ENCODE data around the gene SERPINA9. TPM values are rescaled to one million over a fixed set of nuclear protein-coding genes. Genes with fewer than 3 reads are reported as not detected.

SERPINA9 gene, protein sequence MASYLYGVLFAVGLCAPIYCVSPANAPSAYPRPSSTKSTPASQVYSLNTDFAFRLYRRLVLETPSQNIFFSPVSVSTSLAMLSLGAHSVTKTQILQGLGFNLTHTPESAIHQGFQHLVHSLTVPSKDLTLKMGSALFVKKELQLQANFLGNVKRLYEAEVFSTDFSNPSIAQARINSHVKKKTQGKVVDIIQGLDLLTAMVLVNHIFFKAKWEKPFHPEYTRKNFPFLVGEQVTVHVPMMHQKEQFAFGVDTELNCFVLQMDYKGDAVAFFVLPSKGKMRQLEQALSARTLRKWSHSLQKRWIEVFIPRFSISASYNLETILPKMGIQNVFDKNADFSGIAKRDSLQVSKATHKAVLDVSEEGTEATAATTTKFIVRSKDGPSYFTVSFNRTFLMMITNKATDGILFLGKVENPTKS
- under 1 TPM in 1 of 4 donors, not detected in 3; 0.80 TPM for total RNA-seq

DNA sequence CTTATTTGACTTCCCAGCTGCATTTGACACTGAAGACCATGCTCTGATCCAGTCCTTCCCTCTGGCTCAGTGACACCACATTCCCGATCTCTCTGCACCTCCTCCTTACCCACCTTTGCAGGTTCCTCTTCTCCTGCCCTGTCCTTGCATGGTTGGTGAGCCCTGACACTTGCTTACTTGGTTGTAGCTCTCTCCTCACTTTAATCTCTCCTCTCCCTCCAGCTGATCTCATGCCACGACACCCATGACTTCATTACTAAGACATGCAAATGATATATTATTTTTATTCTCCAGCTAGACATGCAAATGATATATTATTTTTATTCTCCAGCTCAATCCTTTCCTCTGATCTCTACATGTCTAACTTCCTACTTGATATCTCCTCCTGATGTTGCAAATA lies at the start of gene SERPINA9:
TSS of gene SERPINA9 (minus strand) at position 175 of the 400 bp plus-strand sequence. CDS start 6,357 bp downstream, outside the sequence.
- Histone ChIP-seq H3K27ac (no peak within 1 kb of the TSS), H3K36me3 (no peaks in the 10 kb centered on the region), H3K9me3 (peaks cover 0 to 3% (median 0%) of the 10 kb centered on the region in 4 donors), H3K27me3 (no peaks in the 10 kb centered on the region), H3K4me3 (no peak within 1 kb of the TSS), H3K4me1 (no peaks in the 10 kb centered on the region)
- peak in 1 of 3 donors; percentile 9 for DNase-seq
- TF ChIP-seq, protein P1, sequence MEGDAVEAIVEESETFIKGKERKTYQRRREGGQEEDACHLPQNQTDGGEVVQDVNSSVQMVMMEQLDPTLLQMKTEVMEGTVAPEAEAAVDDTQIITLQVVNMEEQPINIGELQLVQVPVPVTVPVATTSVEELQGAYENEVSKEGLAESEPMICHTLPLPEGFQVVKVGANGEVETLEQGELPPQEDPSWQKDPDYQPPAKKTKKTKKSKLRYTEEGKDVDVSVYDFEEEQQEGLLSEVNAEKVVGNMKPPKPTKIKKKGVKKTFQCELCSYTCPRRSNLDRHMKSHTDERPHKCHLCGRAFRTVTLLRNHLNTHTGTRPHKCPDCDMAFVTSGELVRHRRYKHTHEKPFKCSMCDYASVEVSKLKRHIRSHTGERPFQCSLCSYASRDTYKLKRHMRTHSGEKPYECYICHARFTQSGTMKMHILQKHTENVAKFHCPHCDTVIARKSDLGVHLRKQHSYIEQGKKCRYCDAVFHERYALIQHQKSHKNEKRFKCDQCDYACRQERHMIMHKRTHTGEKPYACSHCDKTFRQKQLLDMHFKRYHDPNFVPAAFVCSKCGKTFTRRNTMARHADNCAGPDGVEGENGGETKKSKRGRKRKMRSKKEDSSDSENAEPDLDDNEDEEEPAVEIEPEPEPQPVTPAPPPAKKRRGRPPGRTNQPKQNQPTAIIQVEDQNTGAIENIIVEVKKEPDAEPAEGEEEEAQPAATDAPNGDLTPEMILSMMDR (IDR thresholded peaks at IDR 0.05), result no peak
- no peak for TF ChIP-seq POLR2A (IDR thresholded peaks at IDR 0.05)

DNA sequence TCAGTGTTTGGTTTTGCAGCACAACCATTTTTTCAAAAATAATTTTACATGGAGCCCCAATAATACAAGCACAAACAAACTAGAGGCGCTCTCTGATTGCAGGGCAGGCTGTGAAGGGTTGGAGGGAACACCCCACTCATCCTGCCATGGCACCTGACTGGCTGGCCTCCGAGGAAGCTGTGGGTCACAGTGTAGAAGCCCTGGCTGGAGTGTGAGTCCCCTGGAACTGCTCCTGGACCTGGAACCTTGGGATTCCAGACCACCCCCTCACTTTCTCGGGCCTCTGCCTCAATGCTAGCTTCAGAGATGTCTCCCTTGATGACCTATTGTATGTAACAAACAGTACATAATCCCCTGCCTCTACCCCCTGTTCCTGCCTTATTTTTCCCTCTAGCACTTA lies 48.1 kb upstream of the SERPINA9 start:
- DNase-seq, result no peak
- Histone ChIP-seq H3K36me3 (no peaks in the 10 kb centered on the region), H3K9me3 (no peaks in the 10 kb centered on the region), H3K27me3 (no peaks in the 10 kb centered on the region), H3K4me1 (no peaks in the 10 kb centered on the region), H3K4me3 (no peak overlapping the region), H3K27ac (no peak overlapping the region)
- TF ChIP-seq POLR2A (IDR thresholded peaks at IDR 0.05), result no peak
- TF ChIP-seq, protein P1 (IDR thresholded peaks at IDR 0.05), result no peak

DNA sequence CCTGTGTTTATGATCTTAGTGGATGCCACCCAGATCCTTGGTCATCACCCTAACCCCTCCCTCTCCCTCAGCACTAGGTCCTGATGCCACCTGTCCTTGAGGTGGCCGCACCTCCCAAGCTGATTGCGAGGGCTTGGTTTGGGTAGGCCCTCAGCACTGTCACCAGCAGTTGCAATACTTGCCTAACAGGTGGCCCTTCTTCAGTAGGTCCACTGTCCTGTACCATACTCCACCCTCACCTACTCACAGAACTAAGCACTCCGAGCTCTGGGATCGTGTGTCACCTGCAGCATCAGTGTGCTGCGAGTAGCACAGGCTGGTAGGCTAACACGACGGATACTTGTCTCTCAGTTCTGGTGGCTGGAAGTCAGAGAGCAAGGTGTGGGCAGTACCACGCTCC lies 47.3 kb upstream of the SERPINA9 start:
- Histone ChIP-seq H3K4me1 (no peaks in the 10 kb centered on the region), H3K27me3 (no peaks in the 10 kb centered on the region), H3K27ac (no peak overlapping the region), H3K36me3 (no peaks in the 10 kb centered on the region), H3K4me3 (no peak overlapping the region), H3K9me3 (no peaks in the 10 kb centered on the region)
- TF ChIP-seq, protein P1 (IDR thresholded peaks at IDR 0.05), result no peak
- no peak for TF ChIP-seq POLR2A (IDR thresholded peaks at IDR 0.05)
- DNase-seq, result no peak

DNA sequence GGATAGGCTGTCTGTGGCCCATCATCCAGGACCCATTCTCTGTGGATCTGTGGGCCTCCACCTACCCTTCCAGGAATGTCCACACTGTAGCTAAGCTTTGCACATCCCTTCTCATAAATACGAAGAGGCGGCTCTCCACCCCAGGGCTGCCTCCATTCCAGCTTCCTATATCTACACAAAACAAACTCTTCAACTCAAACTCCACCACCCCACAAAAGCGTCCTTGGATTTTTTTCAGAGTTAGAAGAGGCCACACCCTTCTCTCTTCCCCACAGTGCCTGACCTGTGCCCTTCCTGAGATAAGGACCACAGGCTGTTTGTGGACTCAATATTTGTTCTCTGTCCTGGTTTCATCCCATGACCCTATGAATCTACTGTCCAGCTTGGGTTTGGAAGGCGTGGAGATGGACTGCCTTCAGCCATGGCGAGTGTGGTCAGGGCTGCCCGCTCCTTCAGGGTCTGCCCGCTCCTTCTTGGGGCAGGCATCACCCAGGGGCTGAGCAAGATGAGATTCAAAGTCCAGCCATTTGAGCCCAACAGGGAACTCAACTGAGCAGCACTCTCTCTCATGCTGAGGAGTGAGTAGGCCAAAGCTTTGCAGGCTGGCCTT lies 46.2 kb upstream of the SERPINA9 start:
- Histone ChIP-seq H3K4me1 (no peaks in the 10 kb centered on the region), H3K36me3 (no peaks in the 10 kb centered on the region), H3K4me3 (no peak overlapping the region), H3K9me3 (no peaks in the 10 kb centered on the region), H3K27me3 (no peaks in the 10 kb centered on the region), H3K27ac (no peak overlapping the region)
- TF ChIP-seq, protein P1 (IDR thresholded peaks at IDR 0.05), result no peak
- TF ChIP-seq POLR2A (IDR thresholded peaks at IDR 0.05), result no peak
- no peak for DNase-seq

DNA sequence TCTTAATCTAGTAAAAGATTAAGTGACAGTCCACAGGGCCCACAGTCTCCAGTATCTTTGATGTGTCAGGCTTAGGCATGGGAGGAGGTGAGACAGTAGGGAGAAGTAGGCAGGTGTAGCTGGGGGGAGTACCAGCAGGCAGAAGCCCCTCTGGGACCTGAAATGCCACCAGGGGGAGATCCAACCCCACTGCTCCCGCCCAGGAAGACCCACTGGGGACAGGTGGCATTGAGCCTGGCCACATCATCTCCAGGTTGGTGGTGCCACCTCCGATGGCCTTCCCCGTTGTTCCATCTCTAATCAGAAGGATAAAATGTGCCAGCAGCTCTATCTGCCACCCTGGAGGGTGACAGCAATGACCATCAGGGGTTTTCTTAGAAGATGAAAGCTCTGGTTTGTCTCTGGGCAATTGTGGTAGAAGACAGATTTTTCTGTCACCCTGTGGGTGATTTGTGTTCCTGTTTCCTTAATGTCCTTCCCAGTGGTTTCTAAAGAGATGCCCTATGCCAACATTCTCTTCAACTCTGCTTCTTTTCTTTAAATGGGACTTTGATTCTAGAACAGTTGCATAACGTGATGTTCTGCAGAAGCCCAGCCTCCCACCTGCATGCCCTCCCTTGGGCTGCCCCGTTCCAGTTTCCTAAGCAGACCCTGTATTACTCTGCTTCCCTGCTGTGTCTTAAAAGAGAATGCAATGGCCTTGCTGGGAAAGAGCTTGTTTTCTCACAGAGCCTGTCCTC lies 45.5 kb upstream of the SERPINA9 start:
- Histone ChIP-seq H3K27ac (no peak overlapping the region), H3K9me3 (no peaks in the 10 kb centered on the region), H3K4me3 (no peak overlapping the region), H3K36me3 (no peaks in the 10 kb centered on the region), H3K27me3 (no peaks in the 10 kb centered on the region), H3K4me1 (no peaks in the 10 kb centered on the region)
- DNase-seq, result no peak
- no peak for TF ChIP-seq POLR2A (IDR thresholded peaks at IDR 0.05)
- TF ChIP-seq, protein P1 (IDR thresholded peaks at IDR 0.05), result no peak

Measured in Peyer's patch (tissue), 4 donors.